HEK293 (cell line): ENCODE measurements around the gene FMN1.

Source experiments
- SETDB1 ChIP-seq: IDR thresholded peaks from one replicate; pipeline ENCODE4 v1.6.1; 2017; ENCODE audit warnings: mild to moderate bottlenecking, low read length, moderate library complexity, mixed read lengths; ENCODE audit not compliant: insufficient read length
- ZBTB17 ChIP-seq: fragments of 450-650 bp; formaldehyde crosslinking; IDR thresholded peaks from 2 replicates; pipeline ENCODE4 v1.5.1; 2016; ENCODE audit warnings: missing biosample characterization, missing genetic modification characterization
- ZNF146 ChIP-seq: fragments of 450-650 bp; formaldehyde crosslinking; IDR thresholded peaks from 2 replicates; pipeline ENCODE4 v1.5.1; 2016; ENCODE audit warnings: missing biosample characterization, missing genetic modification characterization
- ZNF155 ChIP-seq: fragments of 450-650 bp; formaldehyde crosslinking; IDR thresholded peaks from 2 replicates; pipeline ENCODE4 v1.5.1; 2016; ENCODE audit warnings: missing biosample characterization, missing genetic modification characterization
- TF ChIP-seq, protein P1 (sequence below): fragments of 450-650 bp; formaldehyde crosslinking; IDR thresholded peaks from 2 replicates; pipeline ENCODE4 v1.5.1; 2016; ENCODE audit warnings: missing biosample characterization, missing genetic modification characterization
- TF ChIP-seq, protein P2 (sequence below): fragments of 450-650 bp; formaldehyde crosslinking; IDR thresholded peaks from 2 replicates; pipeline ENCODE4 v1.5.1; 2016; ENCODE audit warnings: missing biosample characterization, missing genetic modification characterization
- TF ChIP-seq, protein P3 (sequence below): fragments of 450-650 bp; formaldehyde crosslinking; IDR thresholded peaks from 2 replicates; pipeline ENCODE4 v1.5.0; 2017; ENCODE audit warnings: missing biosample characterization, missing genetic modification characterization, borderline replicate concordance
- TF ChIP-seq, protein P4 (sequence below): fragments of 450-650 bp; formaldehyde crosslinking; IDR thresholded peaks from 2 replicates; pipeline ENCODE4 v1.5.1; 2016; ENCODE audit warnings: missing biosample characterization, missing genetic modification characterization

DNA sequence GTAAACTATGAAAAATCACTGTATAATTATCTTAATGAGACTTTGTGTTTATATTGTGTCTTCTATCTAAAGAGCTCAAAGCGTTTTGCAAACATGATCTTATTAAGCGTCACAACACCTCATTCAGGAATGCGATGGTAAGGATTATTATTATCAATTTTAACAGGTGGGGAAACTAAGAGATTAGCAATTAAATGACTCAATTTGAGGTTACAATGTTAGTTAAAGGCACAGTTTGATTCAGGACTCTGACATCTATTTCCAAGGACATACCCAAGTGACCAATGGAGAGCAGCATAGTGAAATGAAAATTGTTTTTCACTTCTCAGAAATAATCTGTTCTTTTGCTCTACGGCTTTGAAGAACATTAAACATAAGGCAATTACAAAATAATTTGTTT, 74.6 kb downstream of the FMN1 start:
- TF ChIP-seq, protein P1, sequence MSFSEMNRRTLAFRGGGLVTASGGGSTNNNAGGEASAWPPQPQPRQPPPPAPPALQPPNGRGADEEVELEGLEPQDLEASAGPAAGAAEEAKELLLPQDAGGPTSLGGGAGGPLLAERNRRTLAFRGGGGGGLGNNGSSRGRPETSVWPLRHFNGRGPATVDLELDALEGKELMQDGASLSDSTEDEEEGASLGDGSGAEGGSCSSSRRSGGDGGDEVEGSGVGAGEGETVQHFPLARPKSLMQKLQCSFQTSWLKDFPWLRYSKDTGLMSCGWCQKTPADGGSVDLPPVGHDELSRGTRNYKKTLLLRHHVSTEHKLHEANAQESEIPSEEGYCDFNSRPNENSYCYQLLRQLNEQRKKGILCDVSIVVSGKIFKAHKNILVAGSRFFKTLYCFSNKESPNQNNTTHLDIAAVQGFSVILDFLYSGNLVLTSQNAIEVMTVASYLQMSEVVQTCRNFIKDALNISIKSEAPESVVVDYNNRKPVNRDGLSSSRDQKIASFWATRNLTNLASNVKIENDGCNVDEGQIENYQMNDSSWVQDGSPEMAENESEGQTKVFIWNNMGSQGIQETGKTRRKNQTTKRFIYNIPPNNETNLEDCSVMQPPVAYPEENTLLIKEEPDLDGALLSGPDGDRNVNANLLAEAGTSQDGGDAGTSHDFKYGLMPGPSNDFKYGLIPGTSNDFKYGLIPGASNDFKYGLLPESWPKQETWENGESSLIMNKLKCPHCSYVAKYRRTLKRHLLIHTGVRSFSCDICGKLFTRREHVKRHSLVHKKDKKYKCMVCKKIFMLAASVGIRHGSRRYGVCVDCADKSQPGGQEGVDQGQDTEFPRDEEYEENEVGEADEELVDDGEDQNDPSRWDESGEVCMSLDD (tag by site-specific recombination) = no peak
- TF ChIP-seq SETDB1 = no peak
- no peak for TF ChIP-seq ZNF146 (tag by site-specific recombination)
- no peak for TF ChIP-seq ZBTB17 (tag by site-specific recombination)
- TF ChIP-seq, protein P2, sequence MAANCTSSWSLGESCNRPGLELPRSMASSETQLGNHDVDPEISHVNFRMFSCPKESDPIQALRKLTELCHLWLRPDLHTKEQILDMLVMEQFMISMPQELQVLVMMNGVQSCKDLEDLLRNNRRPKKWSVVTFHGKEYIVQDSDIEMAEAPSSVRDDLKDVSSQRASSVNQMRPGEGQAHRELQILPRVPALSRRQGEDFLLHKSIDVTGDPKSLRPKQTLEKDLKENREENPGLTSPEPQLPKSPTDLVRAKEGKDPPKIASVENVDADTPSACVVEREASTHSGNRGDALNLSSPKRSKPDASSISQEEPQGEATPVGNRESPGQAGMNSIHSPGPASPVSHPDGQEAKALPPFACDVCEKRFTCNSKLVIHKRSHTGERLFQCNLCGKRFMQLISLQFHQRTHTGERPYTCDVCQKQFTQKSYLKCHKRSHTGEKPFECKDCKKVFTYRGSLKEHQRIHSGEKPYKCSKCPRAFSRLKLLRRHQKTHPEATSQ (tag by site-specific recombination) = no peak
- TF ChIP-seq, protein P3, sequence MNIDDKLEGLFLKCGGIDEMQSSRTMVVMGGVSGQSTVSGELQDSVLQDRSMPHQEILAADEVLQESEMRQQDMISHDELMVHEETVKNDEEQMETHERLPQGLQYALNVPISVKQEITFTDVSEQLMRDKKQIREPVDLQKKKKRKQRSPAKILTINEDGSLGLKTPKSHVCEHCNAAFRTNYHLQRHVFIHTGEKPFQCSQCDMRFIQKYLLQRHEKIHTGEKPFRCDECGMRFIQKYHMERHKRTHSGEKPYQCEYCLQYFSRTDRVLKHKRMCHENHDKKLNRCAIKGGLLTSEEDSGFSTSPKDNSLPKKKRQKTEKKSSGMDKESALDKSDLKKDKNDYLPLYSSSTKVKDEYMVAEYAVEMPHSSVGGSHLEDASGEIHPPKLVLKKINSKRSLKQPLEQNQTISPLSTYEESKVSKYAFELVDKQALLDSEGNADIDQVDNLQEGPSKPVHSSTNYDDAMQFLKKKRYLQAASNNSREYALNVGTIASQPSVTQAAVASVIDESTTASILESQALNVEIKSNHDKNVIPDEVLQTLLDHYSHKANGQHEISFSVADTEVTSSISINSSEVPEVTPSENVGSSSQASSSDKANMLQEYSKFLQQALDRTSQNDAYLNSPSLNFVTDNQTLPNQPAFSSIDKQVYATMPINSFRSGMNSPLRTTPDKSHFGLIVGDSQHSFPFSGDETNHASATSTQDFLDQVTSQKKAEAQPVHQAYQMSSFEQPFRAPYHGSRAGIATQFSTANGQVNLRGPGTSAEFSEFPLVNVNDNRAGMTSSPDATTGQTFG (tag by site-specific recombination) = no peak
- TF ChIP-seq, protein P4, sequence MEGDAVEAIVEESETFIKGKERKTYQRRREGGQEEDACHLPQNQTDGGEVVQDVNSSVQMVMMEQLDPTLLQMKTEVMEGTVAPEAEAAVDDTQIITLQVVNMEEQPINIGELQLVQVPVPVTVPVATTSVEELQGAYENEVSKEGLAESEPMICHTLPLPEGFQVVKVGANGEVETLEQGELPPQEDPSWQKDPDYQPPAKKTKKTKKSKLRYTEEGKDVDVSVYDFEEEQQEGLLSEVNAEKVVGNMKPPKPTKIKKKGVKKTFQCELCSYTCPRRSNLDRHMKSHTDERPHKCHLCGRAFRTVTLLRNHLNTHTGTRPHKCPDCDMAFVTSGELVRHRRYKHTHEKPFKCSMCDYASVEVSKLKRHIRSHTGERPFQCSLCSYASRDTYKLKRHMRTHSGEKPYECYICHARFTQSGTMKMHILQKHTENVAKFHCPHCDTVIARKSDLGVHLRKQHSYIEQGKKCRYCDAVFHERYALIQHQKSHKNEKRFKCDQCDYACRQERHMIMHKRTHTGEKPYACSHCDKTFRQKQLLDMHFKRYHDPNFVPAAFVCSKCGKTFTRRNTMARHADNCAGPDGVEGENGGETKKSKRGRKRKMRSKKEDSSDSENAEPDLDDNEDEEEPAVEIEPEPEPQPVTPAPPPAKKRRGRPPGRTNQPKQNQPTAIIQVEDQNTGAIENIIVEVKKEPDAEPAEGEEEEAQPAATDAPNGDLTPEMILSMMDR = no peak
- no peak for TF ChIP-seq ZNF155 (tag by site-specific recombination)
